ENCODE results near the gene RAI14.
"Not testable (repeated sequence)": the region's sequence is repeated elsewhere in the genome, so short reads cannot be mapped to it uniquely, and the experiment has no call there.

Gene RAI14

DNA sequence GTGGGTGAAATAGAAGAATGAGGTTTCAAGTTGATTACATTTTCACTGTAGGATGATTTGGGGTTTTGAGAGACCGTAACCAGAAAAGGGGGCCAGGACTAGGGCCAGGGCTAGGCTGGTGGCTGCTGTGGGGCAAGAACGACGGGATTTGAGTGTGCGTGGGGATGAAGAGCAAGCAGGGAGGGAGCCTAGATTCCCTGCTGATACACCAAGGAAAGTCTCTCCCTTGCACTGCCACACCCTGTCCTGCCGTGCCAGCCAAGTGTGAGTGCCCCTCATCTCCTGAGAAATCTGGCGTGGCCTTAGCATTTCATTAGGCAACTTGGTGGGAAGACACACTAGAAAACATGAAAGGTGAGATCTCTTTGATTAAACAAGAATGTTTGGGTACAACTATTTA lies 42.6 kb downstream of the RAI14 start:
- no peak for DNase-seq (ENCODE audit: low read depth)

DNA sequence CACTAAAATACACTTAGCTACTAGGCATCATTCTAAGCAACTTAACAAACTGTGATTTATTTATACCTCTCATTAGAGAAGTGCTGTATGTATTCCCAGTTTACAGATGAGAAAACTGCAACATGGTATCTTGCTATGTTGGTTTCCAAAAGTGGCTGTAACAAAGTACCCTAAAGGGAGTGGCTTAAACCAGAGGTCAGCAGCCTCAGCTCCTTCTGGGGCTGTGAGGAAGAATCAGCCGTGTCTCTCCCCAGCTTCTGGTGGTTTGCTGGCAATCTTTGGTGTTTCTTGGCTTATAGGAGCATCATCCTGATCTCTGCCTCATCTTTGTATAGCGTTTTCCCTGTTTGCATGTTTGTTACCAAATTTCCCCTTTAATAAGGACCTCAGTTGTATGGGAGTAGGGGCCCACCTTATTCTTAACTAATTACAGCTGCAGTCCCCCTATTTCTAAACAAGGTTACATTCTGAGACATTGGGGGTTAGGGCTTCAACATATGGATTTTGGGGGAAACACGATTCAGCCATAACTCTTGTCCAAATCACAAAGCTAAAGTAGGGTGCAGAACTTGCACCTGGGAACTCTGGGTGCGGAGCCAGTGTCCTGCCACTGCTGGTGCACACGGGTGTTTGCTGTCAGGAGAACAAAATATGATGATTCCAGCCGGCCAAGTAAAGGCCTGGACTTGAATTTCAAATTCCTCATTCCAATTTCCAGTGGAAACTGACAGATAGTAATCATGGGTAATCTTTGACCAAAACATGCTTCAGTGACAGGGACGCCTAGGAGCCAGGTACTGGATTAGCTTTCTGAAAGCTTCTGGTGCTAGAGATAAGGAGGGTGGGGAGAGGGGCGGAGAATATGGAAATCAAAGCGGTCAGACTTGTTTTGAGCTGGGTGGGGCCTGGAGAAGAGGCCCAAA lies 43.3 kb downstream of the RAI14 start:
- no peak for DNase-seq (ENCODE audit: low read depth)

DNA sequence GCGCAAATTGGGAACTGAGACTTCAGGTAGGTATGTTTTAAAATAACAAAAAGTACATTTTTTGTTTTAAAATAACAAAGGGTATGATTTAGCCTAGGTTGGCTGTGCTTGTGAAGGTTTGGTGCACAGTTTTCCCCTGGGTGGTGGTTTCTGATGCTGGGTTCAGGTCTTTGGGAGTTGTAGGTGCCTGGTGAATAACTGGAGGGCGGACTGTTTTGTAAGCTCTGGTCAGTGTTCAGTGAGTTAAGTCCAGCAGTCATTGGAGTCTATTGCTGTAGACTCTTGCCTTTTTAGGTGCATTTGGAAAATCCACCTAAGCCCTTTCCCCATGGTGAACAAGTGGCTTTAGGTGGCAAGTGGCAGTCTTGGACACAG lies 43.9 kb downstream of the RAI14 start:
- DNase-seq (ENCODE audit: low read depth) = no peak

DNA sequence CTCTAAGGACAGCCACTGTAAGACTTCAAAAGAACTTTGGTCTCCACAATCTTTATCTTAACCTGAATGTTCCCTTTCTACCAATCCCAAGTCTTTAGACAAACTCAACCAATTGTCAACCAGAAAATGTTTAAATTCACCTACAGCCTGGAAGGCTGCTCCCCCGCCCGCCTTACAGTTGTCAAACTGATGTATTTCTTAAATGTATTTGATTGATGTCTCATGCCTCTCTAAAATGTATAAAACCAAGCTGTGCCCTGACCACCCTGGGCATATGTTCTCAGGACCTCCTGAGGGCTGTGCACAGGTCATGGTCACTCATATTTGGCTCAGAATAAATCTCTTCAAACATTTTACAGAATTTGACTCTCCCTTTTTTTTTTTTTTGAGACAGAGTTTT lies 45.3 kb downstream of the RAI14 start:
- DNase-seq (ENCODE audit: low read depth) = not testable (repeated sequence)

DNA sequence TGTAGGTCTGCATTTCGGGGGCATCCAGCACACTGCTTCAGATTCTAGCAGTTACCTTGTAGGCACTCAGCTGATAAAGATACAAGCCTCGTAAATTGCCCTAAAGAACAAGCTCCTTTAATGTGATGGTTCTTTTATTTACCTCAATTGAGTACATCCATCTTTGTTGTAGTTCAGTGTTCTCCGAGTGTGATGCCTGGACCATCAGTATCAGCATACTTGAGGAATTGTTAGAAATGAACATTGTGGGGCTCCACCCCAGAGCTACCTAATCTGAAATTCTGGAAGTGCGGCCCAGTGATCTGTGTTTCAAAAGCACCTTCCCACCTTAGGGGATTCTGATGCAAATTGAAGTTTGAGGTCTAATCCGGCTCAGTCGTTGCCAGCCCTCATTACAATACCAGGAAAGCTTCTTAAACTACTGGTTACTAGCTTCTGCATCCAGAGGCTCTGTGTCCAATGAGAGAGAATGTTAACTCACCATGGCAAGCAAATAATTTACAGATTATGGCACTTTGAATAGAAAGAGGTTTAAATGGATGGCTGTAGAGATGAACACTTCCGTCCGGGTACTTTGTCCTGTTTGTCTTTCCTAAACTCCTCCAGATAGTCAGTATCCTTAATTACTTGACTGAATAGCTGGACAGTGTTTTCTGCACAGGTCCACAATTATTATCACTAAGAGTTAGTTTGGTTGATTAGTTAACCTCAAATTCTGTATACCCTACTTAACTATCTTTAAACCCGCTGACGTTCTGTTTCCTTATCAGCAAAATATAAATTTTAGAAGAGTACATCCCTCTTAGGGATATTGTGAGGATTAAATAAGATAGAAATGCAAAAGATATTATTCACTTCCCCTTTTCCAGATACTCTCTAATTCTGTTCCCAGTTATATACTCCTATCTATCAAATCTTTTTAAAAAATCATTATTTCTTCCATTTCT lies 47.9 kb downstream of the RAI14 start:
- DNase-seq (ENCODE audit: low read depth) = no peak

DNA sequence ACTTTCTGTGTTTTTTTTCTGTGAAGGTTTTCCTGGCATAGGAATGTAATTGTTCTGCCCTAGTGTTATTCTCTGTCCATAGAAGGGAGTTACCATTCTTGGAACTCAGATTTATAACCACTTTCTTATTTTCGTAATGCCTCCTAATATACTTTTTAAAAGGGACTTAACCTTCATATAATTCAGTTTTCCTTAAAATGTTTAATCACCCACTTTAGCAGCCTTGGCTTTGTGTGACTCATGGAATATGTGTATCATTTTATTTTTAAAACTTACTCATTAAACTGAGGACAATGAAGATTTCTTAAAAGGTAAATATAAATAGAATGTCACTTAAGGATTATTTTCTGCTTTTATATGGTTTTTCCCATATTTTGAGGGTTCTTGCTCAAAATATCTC lies 50.0 kb downstream of the RAI14 start:
- peak; percentile 61 for DNase-seq (ENCODE audit: low read depth)

DNA sequence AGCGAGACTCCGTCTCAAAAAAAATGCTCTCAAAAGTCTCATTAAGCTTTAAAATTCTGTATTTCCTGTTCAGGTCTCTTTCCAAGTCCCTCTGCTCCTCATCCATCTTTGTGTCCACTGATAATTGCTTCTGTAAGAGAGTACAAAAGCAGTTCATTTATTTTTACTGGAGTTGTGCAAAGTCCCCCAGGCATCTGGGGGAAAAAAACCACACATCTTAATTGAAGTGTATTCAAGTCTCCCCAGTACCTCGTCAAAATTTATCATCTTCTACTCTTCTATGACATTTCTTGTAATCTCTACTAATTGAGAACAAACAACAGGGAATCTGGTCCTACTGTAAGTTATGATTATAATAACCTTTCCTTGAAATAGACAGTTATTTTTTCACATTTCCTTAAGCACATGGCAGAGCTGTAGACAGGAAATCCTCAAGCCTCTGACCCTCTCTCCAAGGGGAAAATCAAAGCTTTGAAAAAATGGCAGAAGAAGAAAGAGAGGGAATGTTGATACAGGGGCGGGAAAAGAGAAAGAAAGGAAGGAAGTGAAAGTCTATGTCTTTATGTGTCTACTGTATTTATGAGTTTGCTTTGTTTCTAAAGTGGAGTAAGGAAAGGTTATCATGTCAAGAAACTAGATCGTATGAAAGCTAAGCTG lies 51.5 kb downstream of the RAI14 start:
- DNase-seq (ENCODE audit: low read depth) = peak; percentile 69

DNA sequence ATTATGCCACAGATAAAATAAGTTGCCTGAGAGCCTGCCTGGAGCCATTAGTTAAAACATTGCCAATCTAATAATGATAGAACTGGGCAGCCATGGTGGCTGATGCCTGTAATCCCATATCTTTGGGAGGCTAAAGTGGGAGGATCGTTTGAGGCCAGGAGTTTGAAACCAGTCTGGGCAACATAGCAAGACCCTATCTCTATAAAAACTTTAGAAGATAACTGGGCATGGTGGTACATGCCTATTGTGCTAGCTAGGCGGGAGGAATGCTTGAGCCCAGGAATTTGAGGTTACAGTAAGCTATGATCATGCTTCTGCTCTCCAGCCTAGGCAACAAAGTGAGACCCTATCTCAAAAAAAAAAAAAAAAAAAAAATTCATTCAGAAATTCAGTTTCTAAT lies 52.6 kb downstream of the RAI14 start:
- DNase-seq (ENCODE audit: low read depth) = peak; percentile 47

DNA sequence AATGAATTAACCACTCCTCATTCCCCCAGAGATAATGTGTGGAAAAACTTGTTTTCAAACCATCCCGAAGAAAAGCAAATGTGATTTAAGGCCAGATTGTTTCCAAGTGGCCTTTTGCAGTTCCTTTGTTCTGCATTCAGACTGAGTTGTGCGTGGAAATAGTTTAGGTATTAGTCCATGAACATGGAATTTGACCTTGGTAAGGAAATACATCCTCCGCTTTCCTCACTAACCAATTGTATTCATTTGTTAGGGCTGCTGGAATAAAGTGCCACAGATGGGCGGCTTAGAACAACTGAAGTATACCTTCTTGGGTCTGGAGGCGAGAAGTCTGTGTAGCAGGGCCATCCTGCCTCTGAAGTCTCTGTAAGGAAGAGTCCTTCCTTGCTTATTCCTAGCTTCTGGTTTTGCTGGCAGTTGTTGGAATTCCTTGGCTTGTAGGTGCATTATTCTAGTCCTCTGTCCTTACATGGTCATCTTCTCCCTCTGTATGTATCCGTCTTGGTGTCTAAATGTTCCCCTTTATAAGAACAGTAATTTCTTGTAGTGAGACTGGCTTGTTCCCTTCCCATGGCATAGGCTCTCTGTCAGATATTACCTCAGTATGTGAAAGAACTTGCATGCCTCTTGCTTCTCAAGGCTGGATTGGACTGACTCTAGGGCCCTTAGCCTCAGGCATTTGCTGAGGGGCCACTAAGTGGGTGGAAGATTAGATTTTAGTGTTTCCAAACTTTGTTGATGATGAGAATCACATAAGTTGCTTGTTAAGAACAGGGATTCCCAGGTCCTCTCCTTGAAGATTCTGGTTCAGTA lies 53.9 kb downstream of the RAI14 start:
- peak; percentile 92 for DNase-seq (ENCODE audit: low read depth)

DNA sequence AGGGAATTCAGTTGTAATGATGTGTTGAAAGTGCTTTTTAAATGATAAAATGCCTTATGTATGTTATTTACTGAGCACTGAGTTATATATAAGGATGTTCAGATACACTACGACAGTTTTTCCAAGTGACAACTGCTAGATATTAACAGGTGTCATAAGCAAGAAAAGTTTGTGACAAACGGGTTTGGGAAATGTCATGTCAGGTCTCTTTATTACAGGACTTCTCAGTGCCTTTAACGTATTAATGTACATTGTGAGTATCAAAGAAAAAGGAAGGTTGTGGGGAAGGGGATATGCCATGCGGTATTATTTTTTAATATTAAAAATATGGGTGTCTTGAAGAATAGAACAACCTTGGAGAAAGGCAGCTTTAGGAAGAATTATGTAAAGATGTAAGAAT lies 56.4 kb downstream of the RAI14 start:
- DNase-seq (ENCODE audit: low read depth) = no peak

DNA sequence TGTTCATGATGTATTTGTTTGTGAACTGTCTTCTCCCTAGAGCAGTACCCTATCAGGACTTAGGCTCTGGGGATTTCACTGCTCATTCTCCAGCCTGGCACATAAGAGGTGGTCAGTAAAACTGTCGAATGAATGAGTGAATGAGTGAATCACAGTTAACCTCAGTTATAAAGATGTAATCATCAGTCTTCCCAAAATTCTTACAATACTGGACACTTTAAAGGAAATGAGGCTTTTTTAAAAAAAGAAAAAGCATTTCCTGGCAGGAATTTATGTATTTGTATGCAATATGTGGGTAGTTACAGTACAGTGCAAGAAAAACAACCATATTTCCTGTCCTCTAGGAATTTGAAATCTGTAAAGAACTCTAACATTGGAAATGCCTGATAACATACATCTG lies 59.6 kb downstream of the RAI14 start:
- peak; percentile 81 for DNase-seq (ENCODE audit: low read depth)

DNA sequence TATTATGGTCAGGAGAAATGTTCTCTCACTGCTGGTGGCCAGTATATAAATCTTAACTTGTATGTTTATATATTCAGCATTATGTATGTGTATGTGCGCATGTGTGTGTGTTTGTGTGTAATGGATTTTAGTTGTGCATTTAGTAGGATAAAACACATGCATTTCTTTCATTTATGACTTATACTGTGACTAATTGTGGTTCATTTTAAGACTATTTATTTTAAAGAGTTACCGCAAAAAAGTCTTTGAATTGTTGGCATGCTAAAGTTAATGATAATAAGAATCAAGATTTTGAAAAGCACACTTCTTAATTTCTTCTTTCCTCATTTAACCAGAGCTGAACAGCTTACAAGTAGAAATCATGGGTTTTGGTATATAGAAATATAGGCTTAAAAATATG lies 60.9 kb downstream of the RAI14 start:
- peak; percentile 80 for DNase-seq (ENCODE audit: low read depth)

DNA sequence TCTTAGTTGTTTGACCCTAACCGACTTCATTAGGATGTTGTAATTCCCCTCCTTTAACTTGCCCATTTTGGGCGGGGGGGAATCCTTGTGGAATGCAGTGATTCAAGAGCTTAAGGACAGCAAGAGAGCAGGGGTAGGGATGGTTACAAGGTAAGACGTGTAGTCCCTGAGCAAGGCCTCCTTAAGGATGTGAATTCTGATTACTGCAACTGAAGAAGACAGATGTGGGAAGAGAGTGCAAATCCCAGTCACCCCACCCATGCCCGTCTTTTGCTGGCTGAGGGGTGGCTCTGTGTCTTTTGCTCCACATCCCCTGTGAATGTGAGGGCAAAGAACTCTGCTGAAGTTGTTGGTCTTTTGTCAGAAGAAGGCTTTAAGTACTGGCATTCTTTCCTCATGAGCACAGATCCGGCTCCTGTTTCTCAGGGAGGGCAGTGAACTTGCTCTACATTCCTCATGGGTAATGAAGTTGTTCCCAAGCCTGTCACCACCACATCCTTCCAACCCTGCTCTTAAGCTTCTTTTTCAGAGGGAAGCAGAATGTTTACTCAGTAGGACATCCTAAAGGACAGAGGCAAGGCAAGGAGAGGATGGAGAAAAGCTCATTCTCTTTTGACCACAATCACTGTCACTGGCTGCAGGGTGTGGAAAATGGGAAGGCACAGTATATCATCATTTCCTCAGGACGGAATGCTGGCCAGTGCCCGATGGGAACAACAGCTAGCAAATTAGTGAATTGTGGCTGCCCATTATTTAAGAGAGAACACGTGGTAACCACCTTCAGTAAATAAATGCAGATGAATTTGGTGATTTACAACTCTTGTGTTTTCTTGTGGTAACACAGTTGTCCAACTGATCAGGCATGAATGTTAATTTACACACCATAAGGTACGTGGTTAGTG lies 61.5 kb downstream of the RAI14 start:
- DNase-seq (ENCODE audit: low read depth) = peak; percentile 100

DNA sequence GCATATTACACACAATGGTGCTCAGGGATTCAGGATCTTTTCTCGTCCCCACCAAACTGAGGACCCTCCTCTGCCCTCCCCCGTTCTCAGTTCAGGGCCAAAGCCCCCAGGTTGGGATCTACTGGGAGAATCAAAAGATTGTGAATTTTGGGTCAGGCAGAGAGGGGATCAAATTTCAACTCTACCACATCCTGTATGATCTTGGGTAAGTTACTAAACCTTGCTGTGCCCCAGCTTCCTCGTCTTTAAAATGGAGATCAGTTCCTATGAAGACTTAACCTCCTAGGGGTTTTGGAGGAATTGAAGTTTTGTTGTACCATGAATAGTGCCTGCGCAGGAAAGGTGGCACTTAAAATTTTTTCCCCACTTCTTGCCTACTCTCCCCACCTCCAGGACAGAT lies 62.4 kb downstream of the RAI14 start:
- DNase-seq (ENCODE audit: low read depth) = peak; percentile 59

DNA sequence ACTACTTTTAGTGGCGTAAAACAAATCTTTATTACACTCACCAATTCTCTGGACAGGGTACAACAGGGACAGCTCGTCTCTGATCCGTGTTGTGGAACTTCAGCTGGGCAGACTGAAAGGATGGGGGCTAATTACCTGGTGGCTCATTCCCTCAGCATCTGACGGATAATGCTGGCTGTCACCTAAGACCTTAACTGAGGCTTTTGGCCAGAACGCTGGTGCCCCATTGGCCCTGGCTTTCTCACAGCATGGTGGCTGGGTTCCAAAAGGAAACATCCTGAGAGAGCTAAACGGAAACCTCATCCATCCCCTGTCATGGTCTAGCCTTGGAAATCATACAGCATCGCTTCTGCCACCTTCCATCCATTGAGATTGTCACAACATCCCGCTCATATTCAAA lies 62.9 kb downstream of the RAI14 start:
- no peak for DNase-seq (ENCODE audit: low read depth)

DNA sequence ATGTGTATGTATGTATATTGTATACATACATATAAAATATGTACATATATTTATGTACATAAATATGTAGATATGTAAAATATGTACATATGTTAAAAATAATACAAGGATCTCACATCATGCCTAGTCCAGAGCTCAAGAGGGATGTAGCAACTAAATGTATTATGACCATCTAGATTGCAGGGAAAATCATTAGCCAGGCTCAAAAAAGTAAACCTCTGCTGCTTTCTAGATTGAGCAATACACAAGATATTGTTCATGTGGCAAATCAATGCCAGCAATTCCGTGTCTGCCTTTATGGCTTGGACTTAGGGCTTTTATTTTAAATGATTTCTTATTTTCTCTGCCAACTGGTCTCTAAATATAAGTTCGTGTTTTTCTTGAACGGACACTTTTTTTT lies 65.2 kb downstream of the RAI14 start:
- DNase-seq (ENCODE audit: low read depth) = no peak

DNA sequence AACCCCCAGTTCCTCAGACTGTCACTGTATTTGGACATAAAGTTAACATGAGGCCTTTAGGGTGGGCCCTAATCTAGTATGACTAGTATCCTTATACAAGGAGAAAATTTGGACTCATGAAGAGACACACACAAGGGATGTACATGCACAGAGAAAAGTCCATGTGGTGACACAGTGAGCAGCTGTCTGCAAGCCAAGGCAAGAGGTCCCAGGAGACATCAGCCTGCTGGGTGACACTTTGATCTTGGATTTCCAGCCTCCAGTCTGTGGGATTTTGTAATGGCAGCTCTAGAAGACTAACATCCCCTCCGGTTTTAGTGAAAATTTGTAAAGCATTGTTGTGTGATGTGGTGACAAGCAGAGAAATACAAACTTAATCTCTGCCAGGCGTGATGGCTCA lies 66.1 kb downstream of the RAI14 start:
- no peak for DNase-seq (ENCODE audit: low read depth)

DNA sequence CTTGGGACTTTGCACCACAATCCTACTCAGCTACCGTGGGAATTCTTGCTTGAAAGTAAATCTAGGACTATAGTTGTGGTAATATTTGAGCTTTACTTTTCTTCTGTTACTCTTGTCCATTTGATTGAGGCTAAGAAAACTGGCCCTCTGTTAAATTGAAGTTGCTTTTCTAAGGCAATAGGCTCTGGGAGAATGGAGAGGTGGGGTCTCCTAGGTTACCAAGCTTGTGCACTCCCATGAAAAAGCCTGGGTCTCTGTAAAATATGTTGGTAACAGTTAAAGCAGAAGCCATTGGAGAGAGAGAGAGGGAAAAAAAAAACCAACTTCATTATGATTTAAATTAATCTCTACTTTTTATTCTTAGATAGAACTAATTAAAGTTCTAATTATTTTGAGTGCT lies 68.6 kb downstream of the RAI14 start:
- no peak for DNase-seq (ENCODE audit: low read depth)

DNA sequence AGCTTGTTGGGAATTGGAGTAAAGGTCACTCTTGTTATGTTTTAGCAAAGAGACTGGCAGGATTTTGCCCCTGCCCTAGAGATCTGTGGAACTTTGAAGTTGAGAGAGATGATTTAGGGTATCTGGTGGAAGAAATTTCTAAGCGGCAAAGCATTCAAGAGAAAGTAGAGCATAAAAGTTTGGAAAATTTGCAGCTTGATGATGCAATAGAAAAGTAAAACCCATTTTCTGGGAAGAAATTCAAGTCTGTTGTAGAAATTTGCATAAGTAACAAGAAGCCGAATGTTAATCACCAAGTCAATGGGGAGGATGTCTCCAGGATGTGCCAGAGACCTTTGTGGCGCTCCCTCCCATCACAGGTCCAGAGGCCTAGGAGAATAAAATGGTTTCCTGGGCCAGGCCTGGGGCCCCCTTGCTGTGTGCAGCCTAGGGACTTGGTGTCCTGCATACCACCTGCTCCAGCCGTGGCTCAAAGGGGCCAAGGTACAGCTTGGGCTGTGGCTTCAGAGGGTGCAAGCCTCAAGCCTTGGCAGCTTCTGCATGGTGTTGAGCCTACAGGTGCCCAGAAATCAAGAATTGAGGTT lies 71.1 kb downstream of the RAI14 start:
- not testable (repeated sequence) for DNase-seq (ENCODE audit: low read depth)

DNA sequence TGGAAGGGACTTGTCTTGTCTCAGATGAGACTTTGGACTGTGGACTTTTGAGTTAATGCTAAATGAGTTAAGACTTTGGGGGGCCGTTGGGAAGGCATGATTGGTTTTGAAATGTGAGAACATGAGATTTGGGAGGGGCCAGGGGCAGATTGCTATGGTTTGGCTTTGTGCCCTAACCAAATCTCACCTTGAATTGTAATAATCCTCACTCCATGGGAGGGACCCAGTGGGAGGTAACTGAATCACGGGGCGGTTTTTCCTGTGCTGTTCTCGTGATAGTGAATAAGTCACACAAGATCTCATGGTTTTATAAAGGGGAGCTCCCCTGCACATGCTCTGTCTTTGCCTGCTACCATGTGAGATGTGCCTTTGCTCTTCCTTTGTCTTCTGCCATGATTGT lies 72.1 kb downstream of the RAI14 start:
- DNase-seq (ENCODE audit: low read depth) = no peak
